OCI-LY7 (cell line): ENCODE results near the gene THRA.

ENCODE experiments used
- EZH2phosphoT487 ChIP-seq: fragments of 200-600 bp; sonication (generic); IDR thresholded peaks from 2 replicates; pipeline ENCODE4 v1.6.1; 2018; ENCODE audit warnings: low read depth, borderline replicate concordance, mild to moderate bottlenecking, mixed run types, antibody characterized with exemption, low read length, moderate library complexity, mixed read lengths
- TF ChIP-seq, protein P1 (sequence below): fragments of 200-600 bp; sonication (generic); conservative IDR thresholded peaks from 2 replicates; pipeline ENCODE4 v1.5.1; 2014; ENCODE audit warnings: mild to moderate bottlenecking, antibody characterized with exemption, low read length, moderate library complexity, mixed read lengths

GRCh38 chr17:40095351-40095943 lies 32.7 kb downstream of the THRA start:
- TF ChIP-seq, protein P1, sequence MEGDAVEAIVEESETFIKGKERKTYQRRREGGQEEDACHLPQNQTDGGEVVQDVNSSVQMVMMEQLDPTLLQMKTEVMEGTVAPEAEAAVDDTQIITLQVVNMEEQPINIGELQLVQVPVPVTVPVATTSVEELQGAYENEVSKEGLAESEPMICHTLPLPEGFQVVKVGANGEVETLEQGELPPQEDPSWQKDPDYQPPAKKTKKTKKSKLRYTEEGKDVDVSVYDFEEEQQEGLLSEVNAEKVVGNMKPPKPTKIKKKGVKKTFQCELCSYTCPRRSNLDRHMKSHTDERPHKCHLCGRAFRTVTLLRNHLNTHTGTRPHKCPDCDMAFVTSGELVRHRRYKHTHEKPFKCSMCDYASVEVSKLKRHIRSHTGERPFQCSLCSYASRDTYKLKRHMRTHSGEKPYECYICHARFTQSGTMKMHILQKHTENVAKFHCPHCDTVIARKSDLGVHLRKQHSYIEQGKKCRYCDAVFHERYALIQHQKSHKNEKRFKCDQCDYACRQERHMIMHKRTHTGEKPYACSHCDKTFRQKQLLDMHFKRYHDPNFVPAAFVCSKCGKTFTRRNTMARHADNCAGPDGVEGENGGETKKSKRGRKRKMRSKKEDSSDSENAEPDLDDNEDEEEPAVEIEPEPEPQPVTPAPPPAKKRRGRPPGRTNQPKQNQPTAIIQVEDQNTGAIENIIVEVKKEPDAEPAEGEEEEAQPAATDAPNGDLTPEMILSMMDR = no peak
- TF ChIP-seq EZH2phosphoT487 = no peak
